B cell (primary cell): ENCODE measurements around the gene TSPAN16.

Source experiments
- EZH2 ChIP-seq: IDR thresholded peaks from 2 replicates; pipeline ENCODE4 v1.6.1; 2012; ENCODE audit warnings: borderline replicate concordance, low read depth, mild to moderate bottlenecking, moderate library complexity, low read length; ENCODE audit not compliant: insufficient read depth, poor library complexity, severe bottlenecking
- TF ChIP-seq, protein P1 (sequence below): fragments of 200-600 bp; IDR thresholded peaks from one replicate; pipeline ENCODE4 v1.8.0; 2022; ENCODE audit warnings: antibody characterized with exemption, mild to moderate bottlenecking

- TF ChIP-seq, protein P1, sequence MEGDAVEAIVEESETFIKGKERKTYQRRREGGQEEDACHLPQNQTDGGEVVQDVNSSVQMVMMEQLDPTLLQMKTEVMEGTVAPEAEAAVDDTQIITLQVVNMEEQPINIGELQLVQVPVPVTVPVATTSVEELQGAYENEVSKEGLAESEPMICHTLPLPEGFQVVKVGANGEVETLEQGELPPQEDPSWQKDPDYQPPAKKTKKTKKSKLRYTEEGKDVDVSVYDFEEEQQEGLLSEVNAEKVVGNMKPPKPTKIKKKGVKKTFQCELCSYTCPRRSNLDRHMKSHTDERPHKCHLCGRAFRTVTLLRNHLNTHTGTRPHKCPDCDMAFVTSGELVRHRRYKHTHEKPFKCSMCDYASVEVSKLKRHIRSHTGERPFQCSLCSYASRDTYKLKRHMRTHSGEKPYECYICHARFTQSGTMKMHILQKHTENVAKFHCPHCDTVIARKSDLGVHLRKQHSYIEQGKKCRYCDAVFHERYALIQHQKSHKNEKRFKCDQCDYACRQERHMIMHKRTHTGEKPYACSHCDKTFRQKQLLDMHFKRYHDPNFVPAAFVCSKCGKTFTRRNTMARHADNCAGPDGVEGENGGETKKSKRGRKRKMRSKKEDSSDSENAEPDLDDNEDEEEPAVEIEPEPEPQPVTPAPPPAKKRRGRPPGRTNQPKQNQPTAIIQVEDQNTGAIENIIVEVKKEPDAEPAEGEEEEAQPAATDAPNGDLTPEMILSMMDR = no peak
- TF ChIP-seq EZH2 = no peak
These were observed 34.5 kb upstream of the TSPAN16 start for GRCh38 chr19:11261431-11261970.
